H9 (cell line): Measurements from ENCODE around the gene ANKRD62. TPM values are rescaled to one million over a fixed set of nuclear protein-coding genes. Genes with fewer than 3 reads are reported as not detected.

Experiments
- DNase-seq: peaks from one replicate; pipeline ENCODE4 v3.0.0-alpha.2; 2017
- H2AFZ ChIP-seq: one replicate; pipeline ENCODE4 v1.6.1; 2013; ENCODE audit warnings: mild to moderate bottlenecking, low read length, control low read depth, moderate library complexity
- H2AK5ac ChIP-seq: 2 replicates; pipeline ENCODE4 v1.6.1; 2013; ENCODE audit warnings: low read length, control low read depth, mixed read lengths; ENCODE audit not compliant: insufficient read length
- H2BK120ac ChIP-seq: one replicate; pipeline ENCODE4 v1.6.1; 2013; ENCODE audit warnings: low read depth, mild to moderate bottlenecking, low read length, control low read depth, inconsistent platforms; ENCODE audit not compliant: poor library complexity, severe bottlenecking
- H2BK12ac ChIP-seq: 2 replicates; pipeline ENCODE4 v1.6.1; 2013; ENCODE audit warnings: low read length, control low read depth, mixed read lengths, low read depth; ENCODE audit not compliant: insufficient read length
- H2BK15ac ChIP-seq: 2 replicates; pipeline ENCODE4 v1.6.1; 2013; ENCODE audit warnings: low read depth, low read length, control low read depth
- H2BK20ac ChIP-seq: one replicate; pipeline ENCODE4 v1.6.1; 2013; ENCODE audit warnings: low read depth, mild to moderate bottlenecking, low read length, control low read depth, inconsistent platforms; ENCODE audit not compliant: poor library complexity, severe bottlenecking
- H2BK5ac ChIP-seq: 2 replicates; pipeline ENCODE4 v1.6.1; 2013; ENCODE audit warnings: low read length, control low read depth, mixed read lengths; ENCODE audit not compliant: insufficient read length
- H3K14ac ChIP-seq: 2 replicates; pipeline ENCODE4 v1.6.1; 2013; ENCODE audit warnings: low read length, control low read depth; ENCODE audit not compliant: insufficient read depth
- H3K18ac ChIP-seq: 2 replicates; pipeline ENCODE4 v1.6.1; 2013; ENCODE audit warnings: low read depth, mild to moderate bottlenecking, mixed read lengths, low read length, control low read depth; ENCODE audit not compliant: insufficient read length
- H3K23ac ChIP-seq: 2 replicates; pipeline ENCODE4 v1.6.1; 2013; ENCODE audit warnings: low read length, control low read depth, mixed read lengths, low read depth; ENCODE audit not compliant: insufficient read length
- H3K23me2 ChIP-seq: 2 replicates; pipeline ENCODE4 v1.6.1; 2013; ENCODE audit warnings: low read depth, mild to moderate bottlenecking, mixed read lengths, low read length, control low read depth; ENCODE audit not compliant: insufficient read length, poor library complexity, severe bottlenecking
- H3K27ac ChIP-seq: 2 replicates; pipeline ENCODE4 v1.5.1; 2013; ENCODE audit warnings: low read length, control low read depth, mixed read lengths, low read depth; ENCODE audit not compliant: insufficient read length
- H3K27me3 ChIP-seq: 2 replicates; pipeline ENCODE4 v1.6.1; 2013; ENCODE audit warnings: low read length, control low read depth, inconsistent platforms; ENCODE audit not compliant: insufficient read depth
- H3K4ac ChIP-seq: 2 replicates; pipeline ENCODE4 v1.6.1; 2013; ENCODE audit warnings: low read depth, mild to moderate bottlenecking, control low read depth, inconsistent platforms, low read length, moderate library complexity
- H3K4me1 ChIP-seq: 2 replicates; pipeline ENCODE4 v1.6.1; 2013; ENCODE audit warnings: low read length, control low read depth, inconsistent platforms; ENCODE audit not compliant: insufficient read depth
- H3K4me2 ChIP-seq: 2 replicates; pipeline ENCODE4 v1.6.1; 2013; ENCODE audit warnings: low read length, control low read depth, mixed read lengths; ENCODE audit not compliant: insufficient read length, insufficient read depth
- H3K56ac ChIP-seq: 2 replicates; pipeline ENCODE4 v1.6.1; 2013; ENCODE audit warnings: low read depth, mild to moderate bottlenecking, mixed read lengths, low read length, control low read depth; ENCODE audit not compliant: insufficient read length
- H3K79me1 ChIP-seq: 2 replicates; pipeline ENCODE4 v1.6.1; 2013; ENCODE audit warnings: low read depth, mild to moderate bottlenecking, moderate library complexity, low read length, control low read depth, inconsistent platforms; ENCODE audit not compliant: insufficient read depth, poor library complexity, severe bottlenecking
- H3K79me2 ChIP-seq: 2 replicates; pipeline ENCODE4 v1.6.1; 2013; ENCODE audit warnings: low read length, control low read depth, inconsistent platforms; ENCODE audit not compliant: insufficient read depth
- H3K9ac ChIP-seq: 2 replicates; pipeline ENCODE4 v1.6.1; 2013; ENCODE audit warnings: low read length, control low read depth, mixed read lengths; ENCODE audit not compliant: insufficient read length; ENCODE audit errors: extremely low read depth
- H3K9me3 ChIP-seq: one replicate; pipeline ENCODE4 v1.6.1; 2013; ENCODE audit warnings: low read depth, low read length, inconsistent platforms; ENCODE audit not compliant: control insufficient read depth
- H3T11ph ChIP-seq: one replicate; pipeline ENCODE4 v1.6.1; 2013; ENCODE audit warnings: mild to moderate bottlenecking, low read length, control low read depth, inconsistent platforms
- H4K20me1 ChIP-seq: one replicate; pipeline ENCODE4 v1.6.1; 2013; ENCODE audit not compliant: control insufficient read depth, insufficient read length, insufficient read depth
- H4K5ac ChIP-seq: 2 replicates; pipeline ENCODE4 v1.6.1; 2013; ENCODE audit warnings: low read depth, mild to moderate bottlenecking, mixed read lengths, low read length, control low read depth; ENCODE audit not compliant: insufficient read length
- H4K8ac ChIP-seq: replicated peaks from 2 replicates; pipeline ENCODE4 v1.6.1; 2013; ENCODE audit warnings: low read length, control low read depth, mixed read lengths, low read depth; ENCODE audit not compliant: insufficient read length
- H4K91ac ChIP-seq: 2 replicates; pipeline ENCODE4 v1.6.1; 2013; ENCODE audit warnings: low read depth, mild to moderate bottlenecking, moderate library complexity, mixed read lengths, low read length, control low read depth; ENCODE audit not compliant: insufficient read length
- H3K27ac Mint-ChIP-seq, 3 experiments: 2 replicates in 2 of 3; 3 replicates in 1 of 3; pipeline ENCODE4 v1.8.0; 2020 to 2021; ENCODE audit warnings: mixed read lengths in 3 of 3, mild to moderate bottlenecking in 1 of 3, moderate library complexity in 1 of 3
- H3K27me3 Mint-ChIP-seq: 2 replicates; pipeline ENCODE4 v1.8.0; 2021; ENCODE audit warnings: low read depth, mild to moderate bottlenecking, moderate library complexity, mixed read lengths
- H3K36me3 Mint-ChIP-seq, 3 experiments: 2 replicates in 2 of 3; 3 replicates in 1 of 3; pipeline ENCODE4 v1.8.0; 2020 to 2021; ENCODE audit warnings: low read depth in 3 of 3, mixed read lengths in 3 of 3; ENCODE audit not compliant: insufficient read depth in 1 of 3
- H3K4me1 Mint-ChIP-seq, 2 experiments: 2 replicates each; pipeline ENCODE4 v1.8.0; 2020; ENCODE audit warnings: mixed read lengths in 2 of 2
- H3K4me3 Mint-ChIP-seq, 2 experiments: 2 replicates in 1 of 2; 3 replicates in 1 of 2; pipeline ENCODE4 v1.8.0; 2020 to 2021; ENCODE audit warnings: mild to moderate bottlenecking in 2 of 2, mixed read lengths in 2 of 2, moderate library complexity in 1 of 2
- H3K9me3 Mint-ChIP-seq, 2 experiments: 2 replicates in 1 of 2; 3 replicates in 1 of 2; pipeline ENCODE4 v1.8.0; 2020; ENCODE audit warnings: mild to moderate bottlenecking in 2 of 2, mixed read lengths in 2 of 2, moderate library complexity in 1 of 2
- WGBS: extraction: QIAGEN DNeasy Blood & Tissue Kit; methylation state at CpG from one replicate; pipeline ENCODE4 v1.1.7; 2013; ENCODE audit warnings: missing lambda C conversion rate, low lambda C conversion rate, mixed read lengths; ENCODE audit not compliant: insufficient read length; ENCODE audit errors: extremely low coverage; 5-methylcytosine and 5-hydroxymethylcytosine counted together
- total RNA-seq: library from RNA; stranded (reverse); gene quantifications from 2 replicates; pipeline ENCODE4 v1.2.1, GENCODE V29; 2021
- TF ChIP-seq, protein P1 (sequence below): fragments of 200-600 bp; sonication (generic); conservative IDR thresholded peaks from 3 replicates; pipeline ENCODE4 v1.8.0; 2021; ENCODE audit warnings: antibody characterized with exemption, mild to moderate bottlenecking

ANKRD62 gene
- total RNA-seq, 1 experiment from 2014 or later, result not detected

DNA sequence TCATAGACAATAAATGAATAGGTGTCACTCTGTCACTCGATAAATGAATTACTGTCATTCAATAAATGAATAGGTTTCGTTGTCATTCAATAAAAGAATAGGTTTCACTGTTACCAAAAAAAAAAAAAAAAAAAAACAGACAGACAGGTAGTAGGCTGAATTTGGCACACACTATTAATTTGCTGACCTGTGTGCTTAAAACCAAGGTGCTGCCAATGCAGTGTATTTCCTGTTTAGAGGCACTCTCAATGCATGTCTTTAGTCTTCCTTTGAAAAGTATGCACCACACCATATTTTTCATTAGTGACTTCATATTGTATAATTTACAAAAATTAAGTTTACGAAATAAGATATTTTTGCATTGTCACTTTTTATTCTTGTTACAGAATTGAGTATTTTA lies 16.2 kb downstream of the ANKRD62 start:
- Histone ChIP-seq H3K27me3 (no peaks in the 10 kb centered on the region), H3K4me2 (no peak overlapping the region), H3K27ac (no peak overlapping the region), H2BK120ac (no peak overlapping the region), H3T11ph (no peak overlapping the region), H3K23ac (no peak overlapping the region), H3K9ac (no peak overlapping the region), H2AFZ (no peak overlapping the region), H3K9me3 (no peaks in the 10 kb centered on the region), H3K79me1 (no peaks in the 10 kb centered on the region), H2BK5ac (no peak overlapping the region), H2BK15ac (no peak overlapping the region), H3K56ac (no peak overlapping the region), H2AK5ac (no peak overlapping the region), H3K4ac (no peak overlapping the region), H2BK12ac (no peak overlapping the region), H4K8ac (no peak overlapping the region), H4K5ac (no peak overlapping the region), H3K4me1 (no peaks in the 10 kb centered on the region), H3K18ac (no peak overlapping the region), H2BK20ac (no peak overlapping the region), H3K14ac (no peak overlapping the region), H4K20me1 (no peaks in the 10 kb centered on the region), H3K23me2 (no peaks in the 10 kb centered on the region), H3K79me2 (no peaks in the 10 kb centered on the region), H4K91ac (no peak overlapping the region)
- no CpG with 5 or more reads among the region's 3 CpGs for WGBS
- Mint-ChIP-seq H3K27me3 (peaks cover 6% of the 10 kb centered on the region), H3K27ac (no peak overlapping the region), H3K4me1 (no peaks in the 10 kb centered on the region), H3K9me3 (peaks cover 3 to 6% of the 10 kb centered on the region in 2 experiments; a peak in 2 of 5 replicates), H3K36me3 (no peaks in the 10 kb centered on the region), H3K4me3 (no peak overlapping the region)
- TF ChIP-seq, protein P1, sequence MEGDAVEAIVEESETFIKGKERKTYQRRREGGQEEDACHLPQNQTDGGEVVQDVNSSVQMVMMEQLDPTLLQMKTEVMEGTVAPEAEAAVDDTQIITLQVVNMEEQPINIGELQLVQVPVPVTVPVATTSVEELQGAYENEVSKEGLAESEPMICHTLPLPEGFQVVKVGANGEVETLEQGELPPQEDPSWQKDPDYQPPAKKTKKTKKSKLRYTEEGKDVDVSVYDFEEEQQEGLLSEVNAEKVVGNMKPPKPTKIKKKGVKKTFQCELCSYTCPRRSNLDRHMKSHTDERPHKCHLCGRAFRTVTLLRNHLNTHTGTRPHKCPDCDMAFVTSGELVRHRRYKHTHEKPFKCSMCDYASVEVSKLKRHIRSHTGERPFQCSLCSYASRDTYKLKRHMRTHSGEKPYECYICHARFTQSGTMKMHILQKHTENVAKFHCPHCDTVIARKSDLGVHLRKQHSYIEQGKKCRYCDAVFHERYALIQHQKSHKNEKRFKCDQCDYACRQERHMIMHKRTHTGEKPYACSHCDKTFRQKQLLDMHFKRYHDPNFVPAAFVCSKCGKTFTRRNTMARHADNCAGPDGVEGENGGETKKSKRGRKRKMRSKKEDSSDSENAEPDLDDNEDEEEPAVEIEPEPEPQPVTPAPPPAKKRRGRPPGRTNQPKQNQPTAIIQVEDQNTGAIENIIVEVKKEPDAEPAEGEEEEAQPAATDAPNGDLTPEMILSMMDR, result no peak
- DNase-seq, result no peak
